ENCODE results near the gene PALB2. TPM values are rescaled to one million over a fixed set of nuclear protein-coding genes. Genes with fewer than 3 reads are reported as not detected.

PALB2 gene
- total and polyA plus RNA-seq, 9 of the 15 experiments (the other 6 are each of a cell fraction or from before 2014, with no cell fraction given) = 7.0 to 25.8 (median 15.2) TPM

GRCh38 chr16:23595951-23596720, 45.0 kb downstream of the PALB2 start, which contains the start of gene NDUFAB1 (continued):
- TF ChIP-seq ETV1 (tag; conservative IDR thresholded peaks at IDR 0.05; ENCODE audit: low read depth) (peak; percentile 36; the same call in 1 of the 2 replicates), NBN (IDR thresholded peaks at IDR 0.05; ENCODE audit: low read depth) (peak; percentile 73; the same call in 1 of the 2 replicates), FOXM1 (IDR thresholded peaks at IDR 0.05; ENCODE audit: low read depth) (no peak), FOXM1 (CRISPR knock-in tag; IDR thresholded peaks at IDR 0.05; ENCODE audit: low read depth) (no peak), ZBTB49 (CRISPR knock-in tag; IDR thresholded peaks at IDR 0.05; ENCODE audit: borderline replicate concordance) (no peak), LARP7 (IDR thresholded peaks at IDR 0.05) (no peak), SMAD1 (IDR thresholded peaks at IDR 0.05; ENCODE audit: low read depth, low read length, partially characterized antibody) (peak; percentile 41), TCF7L2 (IDR thresholded peaks at IDR 0.05; ENCODE audit: low read depth, low read length) (no peak), ZBTB1 (CRISPR knock-in tag; IDR thresholded peaks at IDR 0.05; ENCODE audit: borderline replicate concordance, low read depth) (0 out of 2 replicates have a peak, but pooled peaks have one; percentile 48), ATF7 (IDR thresholded peaks at IDR 0.05) (peak; percentile 79), BCOR (IDR thresholded peaks at IDR 0.05) (no peak), ZKSCAN8 (CRISPR knock-in tag; IDR thresholded peaks at IDR 0.05) (no peak), TCFL5 (CRISPR knock-in tag; conservative IDR thresholded peaks at IDR 0.05) (no peak), GABPB2 (CRISPR knock-in tag; conservative IDR thresholded peaks at IDR 0.05) (no peak), TAF1 (IDR thresholded peaks at IDR 0.05; ENCODE audit: control insufficient read depth, extremely low read depth, insufficient read depth, low read length, severe bottlenecking) (peak; percentile 83), TOE1 (IDR thresholded peaks at IDR 0.05; ENCODE audit: borderline replicate concordance) (no peak), TOE1 (CRISPR knock-in tag; IDR thresholded peaks at IDR 0.05; ENCODE audit: borderline replicate concordance, low read depth) (no peak), ZC3H8 (IDR thresholded peaks at IDR 0.05) (no peak), MEIS2 (IDR thresholded peaks at IDR 0.05; ENCODE audit: partially characterized antibody) (peak; percentile 47), ZNF398 (CRISPR knock-in tag; IDR thresholded peaks at IDR 0.05) (no peak), JUN (IDR thresholded peaks at IDR 0.05; ENCODE audit: borderline replicate concordance, low read depth, low read length) (peak; percentile 44), JUN (CRISPR knock-in tag; IDR thresholded peaks at IDR 0.05; ENCODE audit: borderline replicate concordance) (0 out of 2 replicates have a peak, but pooled peaks have one; percentile 23), POLR3A (IDR thresholded peaks at IDR 0.05; ENCODE audit: borderline replicate concordance, extremely low read depth, insufficient read depth, insufficient read length) (no peak), PCBP2 (IDR thresholded peaks at IDR 0.05; ENCODE audit: low read depth, low read length, poor library complexity, severe bottlenecking) (no peak)
- TF ChIP-seq, protein P1, sequence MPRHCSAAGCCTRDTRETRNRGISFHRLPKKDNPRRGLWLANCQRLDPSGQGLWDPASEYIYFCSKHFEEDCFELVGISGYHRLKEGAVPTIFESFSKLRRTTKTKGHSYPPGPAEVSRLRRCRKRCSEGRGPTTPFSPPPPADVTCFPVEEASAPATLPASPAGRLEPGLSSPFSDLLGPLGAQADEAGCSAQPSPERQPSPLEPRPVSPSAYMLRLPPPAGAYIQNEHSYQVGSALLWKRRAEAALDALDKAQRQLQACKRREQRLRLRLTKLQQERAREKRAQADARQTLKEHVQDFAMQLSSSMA (CRISPR knock-in tag; IDR thresholded peaks at IDR 0.05) = no peak

Measured in K562 (cell line).